ENCODE measurements around the gene CACNA2D4.

DNA sequence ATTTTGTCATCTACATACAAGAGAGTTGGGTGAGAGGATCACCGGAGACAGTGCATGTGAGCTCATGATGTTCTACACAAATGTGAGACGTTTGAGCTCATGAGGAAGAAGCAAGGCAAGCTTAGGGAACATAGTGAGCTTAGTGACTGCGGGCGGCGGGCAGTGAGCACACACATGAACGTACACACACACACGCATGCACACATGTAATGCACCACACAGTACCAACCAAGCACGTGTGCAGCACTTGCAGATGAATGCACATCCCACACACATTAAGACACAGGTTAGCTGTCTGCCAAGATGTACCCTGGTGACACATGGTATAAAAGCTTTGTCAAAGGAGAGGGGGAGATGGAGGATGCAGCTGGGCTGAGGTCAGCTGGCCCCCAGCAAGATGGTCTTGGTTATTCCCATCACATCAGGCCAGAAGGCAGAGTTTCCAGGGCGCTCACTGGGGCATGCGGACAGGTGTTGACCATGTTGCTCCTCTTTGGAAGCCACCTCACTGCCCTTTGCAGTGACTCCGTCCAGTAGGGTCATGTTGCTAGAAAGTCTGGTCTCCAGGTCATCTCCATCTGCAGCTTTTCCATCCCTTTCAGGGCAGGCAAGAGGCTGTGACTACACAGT lies 8.7 kb upstream of the CACNA2D4 start:
- TF ChIP-seq, protein P1, sequence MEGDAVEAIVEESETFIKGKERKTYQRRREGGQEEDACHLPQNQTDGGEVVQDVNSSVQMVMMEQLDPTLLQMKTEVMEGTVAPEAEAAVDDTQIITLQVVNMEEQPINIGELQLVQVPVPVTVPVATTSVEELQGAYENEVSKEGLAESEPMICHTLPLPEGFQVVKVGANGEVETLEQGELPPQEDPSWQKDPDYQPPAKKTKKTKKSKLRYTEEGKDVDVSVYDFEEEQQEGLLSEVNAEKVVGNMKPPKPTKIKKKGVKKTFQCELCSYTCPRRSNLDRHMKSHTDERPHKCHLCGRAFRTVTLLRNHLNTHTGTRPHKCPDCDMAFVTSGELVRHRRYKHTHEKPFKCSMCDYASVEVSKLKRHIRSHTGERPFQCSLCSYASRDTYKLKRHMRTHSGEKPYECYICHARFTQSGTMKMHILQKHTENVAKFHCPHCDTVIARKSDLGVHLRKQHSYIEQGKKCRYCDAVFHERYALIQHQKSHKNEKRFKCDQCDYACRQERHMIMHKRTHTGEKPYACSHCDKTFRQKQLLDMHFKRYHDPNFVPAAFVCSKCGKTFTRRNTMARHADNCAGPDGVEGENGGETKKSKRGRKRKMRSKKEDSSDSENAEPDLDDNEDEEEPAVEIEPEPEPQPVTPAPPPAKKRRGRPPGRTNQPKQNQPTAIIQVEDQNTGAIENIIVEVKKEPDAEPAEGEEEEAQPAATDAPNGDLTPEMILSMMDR (IDR thresholded peaks at IDR 0.05), result no peak
- no peak for TF ChIP-seq POLR2A (IDR thresholded peaks at IDR 0.05)

All from thyroid gland (tissue), 4 donors.